GM21825 (cell line): Measurements from ENCODE around the gene PRSS38.

Source experiments
- ATAC-seq: cut with Tn5 transposase; IDR thresholded peaks from one replicate; pipeline ENCODE4 v1.9.1; 2021; ENCODE audit warnings: mild to moderate bottlenecking, moderate library complexity; ENCODE audit not compliant: unreplicated experiment

Gene PRSS38

GRCh38 chr1:227894831-227895451 is 79.5 kb downstream of the PRSS38 start:
- no peak for ATAC-seq
